Hematopoietic multipotent progenitor cell treated with erythropoietin and hydrocortisone succinate and interleukin-3 and kit ligand, for 17 days (in vitro differentiated cells): ENCODE results near the gene EPB41L4B.
"Not testable (repeated sequence)": the region's sequence is repeated elsewhere in the genome, so short reads cannot be mapped to it uniquely, and the experiment has no call there.

Experiments used
- DNase-seq: peaks from one replicate; pipeline ENCODE4 v3.0.0-alpha.2; 2015; ENCODE audit warnings: low spot score

EPB41L4B gene

DNA sequence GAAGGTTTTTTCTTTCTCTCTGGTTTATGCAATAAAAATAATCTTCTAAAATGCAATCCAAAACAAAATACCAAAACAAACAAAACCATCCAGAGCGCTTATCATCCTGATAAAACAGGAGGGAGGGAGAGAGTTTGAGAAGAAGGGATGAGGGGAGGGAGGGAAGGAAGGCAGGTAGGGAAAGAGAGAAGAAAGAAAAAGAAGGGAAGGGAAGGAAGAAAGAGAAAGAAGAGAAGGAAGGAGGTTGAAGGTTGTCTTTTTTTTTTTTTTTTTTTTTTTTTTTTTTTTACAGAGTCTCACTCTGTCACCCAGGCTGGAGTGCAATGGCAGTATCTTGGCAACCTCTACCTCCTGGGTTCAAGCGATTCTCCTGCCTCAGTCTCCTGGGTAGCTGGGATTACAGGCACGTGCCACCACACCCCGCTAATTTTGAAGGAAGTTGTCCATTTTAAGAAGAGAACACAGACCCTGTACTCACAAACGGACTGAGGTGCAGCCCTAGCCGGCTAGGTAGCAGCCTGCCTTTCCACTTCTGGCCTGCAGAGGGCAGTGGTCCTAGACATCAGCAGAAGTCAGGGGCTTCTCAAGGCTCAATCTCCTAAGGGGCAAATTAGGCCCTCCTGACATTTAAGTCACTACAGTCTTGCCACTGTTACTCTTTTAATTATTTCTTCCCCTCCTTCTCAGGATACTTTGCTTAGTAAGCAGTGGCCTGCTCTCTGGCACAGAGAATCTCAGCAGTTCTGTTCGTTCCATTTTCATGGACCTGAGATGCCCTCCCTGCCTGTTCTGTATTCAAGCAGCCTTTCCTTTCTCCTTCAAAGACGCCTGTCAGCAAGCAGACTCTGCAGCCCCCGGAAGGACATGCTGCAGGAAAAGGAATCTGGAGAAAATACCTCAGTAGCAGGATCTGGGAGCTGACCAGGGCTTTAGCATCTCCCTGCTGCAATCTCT lies 76.4 kb downstream of the EPB41L4B start:
- DNase-seq: peak; percentile 65

DNA sequence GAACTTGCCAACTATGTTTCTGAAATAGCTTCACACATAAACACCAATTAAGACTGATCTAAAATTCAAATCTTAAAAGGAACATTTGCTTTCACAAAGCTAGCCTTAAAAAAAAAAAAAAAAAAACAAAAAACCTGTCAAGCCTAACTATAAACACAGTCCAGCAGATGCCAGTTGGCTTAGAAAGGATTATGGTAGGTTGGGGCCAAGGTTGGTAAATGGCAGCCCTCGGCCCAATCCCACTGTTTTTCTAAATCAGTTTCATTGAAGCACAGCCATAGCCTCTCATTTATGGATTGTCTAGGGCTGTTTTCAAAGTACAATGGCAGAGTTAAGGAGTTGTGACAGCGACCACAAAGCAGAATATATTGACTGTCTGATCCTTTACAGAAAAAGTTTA lies 78.1 kb downstream of the EPB41L4B start:
- no peak for DNase-seq

DNA sequence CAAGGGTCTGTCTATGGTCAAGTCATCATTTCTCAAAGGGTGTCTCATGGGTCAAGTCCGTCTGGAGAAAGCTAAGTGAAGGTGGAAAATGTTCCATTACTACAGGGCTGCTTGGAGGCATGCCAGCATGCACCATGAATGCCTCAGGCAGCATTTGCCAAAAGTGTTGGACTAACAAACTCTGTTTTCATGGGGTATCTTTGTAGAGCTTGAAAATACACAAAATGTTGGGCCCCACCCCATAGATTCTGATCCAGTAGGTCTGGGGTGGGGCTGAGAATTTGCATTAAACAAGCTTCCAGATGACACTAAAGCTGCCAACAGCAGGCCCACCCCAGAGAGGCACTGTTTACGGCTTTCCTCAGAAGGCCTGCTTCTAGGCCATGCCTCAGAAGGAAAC lies 78.8 kb downstream of the EPB41L4B start:
- DNase-seq: no peak

DNA sequence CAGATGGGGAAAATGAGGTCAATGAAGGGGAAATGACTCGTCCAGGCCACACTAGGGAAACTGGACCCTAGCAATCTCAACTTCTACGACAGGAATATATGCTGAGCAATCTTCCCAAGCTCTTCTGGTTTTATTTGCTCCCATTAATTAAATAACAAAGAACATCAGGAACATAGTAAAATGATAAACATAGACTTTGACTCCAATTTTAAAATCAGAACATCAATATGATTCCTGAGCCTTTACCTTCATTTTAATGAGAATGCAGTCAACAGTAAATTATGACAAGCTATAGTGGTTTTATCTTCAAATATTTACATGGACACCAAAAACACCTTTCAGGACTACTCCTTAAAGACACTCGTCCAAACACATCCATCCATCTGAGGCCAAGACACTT lies 79.7 kb downstream of the EPB41L4B start:
- no peak for DNase-seq

DNA sequence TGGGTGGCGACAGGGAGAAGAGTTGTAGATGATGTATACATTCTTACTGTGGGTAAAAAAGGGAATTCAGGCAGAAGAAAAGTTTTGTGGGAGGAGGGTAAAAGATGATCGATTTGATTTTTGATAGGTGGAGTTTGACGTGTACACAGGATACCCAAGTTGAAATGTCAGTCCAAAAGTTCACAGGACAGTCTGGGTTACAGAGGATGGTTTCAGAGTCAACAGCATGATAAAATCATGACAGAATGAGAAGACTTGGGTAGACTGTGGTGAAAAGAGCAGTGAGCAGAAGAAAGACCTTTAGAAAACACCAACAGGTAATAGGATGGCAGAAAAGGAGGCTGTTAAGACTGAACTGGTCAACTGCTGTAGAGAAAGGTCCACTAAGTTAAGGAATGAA lies 81.6 kb downstream of the EPB41L4B start:
- no peak for DNase-seq

DNA sequence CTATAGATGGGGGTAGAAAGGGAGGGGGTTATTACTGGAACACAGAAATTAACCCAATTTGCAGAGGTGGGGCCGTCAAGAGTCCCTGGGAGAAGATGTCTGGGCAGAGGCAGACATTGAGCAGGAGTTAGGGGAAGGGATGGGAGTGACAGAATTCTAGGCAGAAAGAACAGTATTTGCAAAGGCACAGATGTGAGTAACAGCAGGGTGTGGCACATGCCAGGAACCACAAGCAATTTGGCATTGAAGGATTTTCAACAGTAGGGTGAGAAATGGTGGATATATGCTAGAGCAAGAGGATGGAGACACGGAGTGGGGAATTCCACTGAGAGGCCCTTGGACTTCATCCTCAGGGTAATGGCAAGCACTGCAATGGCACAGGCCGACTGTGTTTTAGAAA lies 82.2 kb downstream of the EPB41L4B start:
- no peak for DNase-seq

DNA sequence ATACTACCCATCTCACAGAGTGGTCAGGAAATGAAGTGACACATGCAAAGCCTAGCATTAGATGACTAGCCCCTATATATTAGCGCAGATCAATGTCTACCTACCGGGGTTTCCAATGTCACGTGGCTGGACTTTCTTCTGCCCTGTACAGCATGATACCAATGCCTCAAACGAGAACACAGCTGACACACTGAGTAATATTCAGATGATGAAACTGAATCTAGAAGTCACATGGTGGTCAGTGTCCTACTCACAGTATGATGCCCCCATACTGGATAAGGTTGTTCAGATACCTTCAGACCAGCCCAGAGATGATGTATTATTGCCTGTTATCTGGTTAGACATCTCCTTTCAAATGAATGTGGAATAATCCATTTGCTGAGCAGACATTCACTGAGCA lies 82.7 kb downstream of the EPB41L4B start:
- DNase-seq: no peak

DNA sequence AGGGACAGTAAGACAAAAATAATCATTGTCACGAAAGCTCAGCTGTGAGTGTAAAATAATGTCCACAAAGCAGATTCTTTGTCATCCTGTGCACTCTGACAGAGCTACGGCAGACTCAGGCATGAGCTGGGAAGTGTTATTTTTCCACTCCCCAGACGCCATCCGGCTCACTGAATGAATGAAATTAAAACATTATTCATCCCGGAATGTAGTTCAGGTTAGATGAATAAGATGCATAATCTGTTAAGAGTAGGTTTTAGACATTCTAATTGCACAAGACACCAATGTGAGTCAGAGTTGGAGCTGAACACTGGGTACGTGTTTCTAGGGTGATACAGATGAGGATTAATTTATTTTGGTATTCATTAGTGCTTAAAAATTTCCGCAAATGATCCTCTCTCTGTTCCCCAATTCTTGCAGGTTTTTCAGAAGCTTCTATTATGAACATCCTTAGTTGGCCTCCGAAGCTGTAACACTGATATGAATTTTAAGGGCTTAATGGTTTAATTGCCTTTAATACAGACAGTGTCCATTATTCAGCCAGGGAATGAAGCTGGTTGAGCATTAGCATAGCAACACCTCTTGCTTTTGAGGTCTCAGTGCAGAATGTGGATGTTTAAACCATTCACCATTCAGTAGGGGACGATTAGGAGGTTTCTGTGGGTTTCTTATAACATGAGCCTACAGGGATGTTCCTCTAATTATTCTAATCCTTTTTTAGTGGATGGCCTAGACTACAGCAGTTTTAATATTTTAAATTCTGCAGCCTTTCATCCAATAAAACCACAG lies 88.2 kb downstream of the EPB41L4B start:
- DNase-seq: no peak

DNA sequence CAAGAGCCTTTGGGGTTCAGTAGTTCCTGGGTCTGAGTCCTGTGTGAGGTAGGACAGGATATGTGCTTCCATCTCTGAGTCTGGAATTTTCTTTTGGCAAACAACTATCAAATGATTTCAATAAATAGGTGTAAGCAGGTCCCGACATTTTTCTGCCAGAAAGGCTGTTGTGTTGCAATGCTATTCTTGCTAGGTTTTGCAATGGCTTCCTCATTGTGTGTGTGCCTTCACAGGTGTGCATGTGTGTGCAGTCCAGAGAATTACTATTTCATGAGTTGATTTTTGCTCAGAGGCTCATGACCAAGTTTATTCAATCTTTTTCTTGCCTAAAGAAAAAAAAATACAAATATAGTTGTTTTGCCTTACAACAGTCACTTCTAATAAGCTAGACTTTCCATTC lies 89.3 kb downstream of the EPB41L4B start:
- no peak for DNase-seq

DNA sequence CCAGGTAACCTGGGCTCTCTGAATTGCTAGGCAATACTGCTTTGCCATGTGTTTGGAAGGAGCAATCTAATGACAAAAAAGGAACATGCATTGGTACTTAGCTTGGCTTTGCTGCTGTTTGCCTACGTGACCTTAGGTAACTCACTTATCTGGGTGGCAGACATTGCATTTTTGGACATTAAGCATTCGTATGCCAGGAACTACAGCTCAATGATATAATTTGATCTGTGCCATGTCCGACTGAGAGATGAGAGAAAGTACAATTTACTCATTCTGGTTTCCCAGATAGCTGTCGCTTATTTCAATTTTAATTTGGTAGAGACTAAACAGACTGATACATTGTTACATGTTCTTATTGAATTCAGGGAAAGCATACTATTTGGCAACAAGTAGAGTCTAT lies 90.6 kb downstream of the EPB41L4B start:
- no peak for DNase-seq

DNA sequence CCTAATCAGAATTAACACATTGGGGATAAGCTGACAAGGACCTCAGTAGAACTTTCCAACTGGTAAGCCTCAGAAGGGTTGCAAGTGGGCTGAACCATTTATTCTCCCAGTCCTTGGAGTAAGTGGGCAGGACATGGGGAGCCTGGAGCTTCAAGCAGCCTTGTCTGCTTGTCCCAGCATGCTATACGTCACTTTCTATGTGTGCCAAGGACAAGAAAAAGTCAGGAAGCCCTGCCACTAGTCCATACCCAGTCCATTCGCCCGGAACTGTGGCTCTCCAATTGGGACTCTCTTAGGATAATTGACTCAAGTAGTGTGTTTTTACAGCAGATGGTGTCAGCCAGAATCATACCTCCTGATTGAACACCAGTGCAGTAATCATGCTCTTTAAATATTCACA lies 91.2 kb downstream of the EPB41L4B start:
- no peak for DNase-seq

DNA sequence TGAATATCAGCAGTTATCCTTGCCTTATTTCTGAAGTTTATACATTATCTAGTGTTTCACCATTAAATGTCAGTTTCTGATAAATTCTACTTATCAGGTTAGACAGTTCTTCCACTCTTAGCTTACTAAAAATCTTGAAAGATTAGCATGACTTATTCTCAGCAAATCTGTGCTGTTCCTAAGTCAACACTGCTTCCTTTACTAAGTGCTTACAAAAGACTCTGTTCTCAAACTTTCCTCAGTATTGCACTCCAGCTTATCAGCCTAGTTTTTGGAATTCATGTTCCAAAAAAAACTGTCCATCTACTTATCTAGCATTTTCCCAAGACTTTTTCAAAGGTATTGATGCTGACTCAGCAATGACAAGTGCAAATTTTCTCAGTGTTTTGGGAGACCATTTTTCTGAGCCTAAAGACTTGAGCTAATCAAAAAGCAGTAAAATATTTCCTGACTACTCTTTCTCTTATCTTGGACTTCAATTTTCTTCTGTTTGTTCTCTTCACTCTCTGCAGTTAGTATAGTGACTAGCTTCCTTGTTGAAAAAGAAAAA lies 92.7 kb downstream of the EPB41L4B start:
- no peak for DNase-seq

DNA sequence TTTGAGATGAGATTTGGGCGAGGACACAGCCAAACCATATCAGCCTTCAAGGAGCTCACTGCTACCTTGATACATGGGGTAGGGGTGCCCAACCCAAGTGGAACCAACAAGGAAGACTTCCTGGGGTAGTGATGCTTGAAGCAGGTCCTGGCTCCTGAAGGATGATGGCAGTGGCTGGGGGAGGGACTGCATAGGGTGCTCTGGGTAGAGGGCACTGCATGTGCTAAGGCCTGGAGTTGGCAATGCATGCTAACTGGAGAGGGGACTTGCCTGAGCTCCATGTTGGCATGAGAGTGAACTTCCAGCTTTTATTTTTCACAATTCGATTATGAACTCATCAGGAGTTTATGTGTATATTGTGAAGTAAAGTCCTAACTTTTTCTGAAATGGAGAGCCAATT lies 95.2 kb downstream of the EPB41L4B start:
- no peak for DNase-seq

DNA sequence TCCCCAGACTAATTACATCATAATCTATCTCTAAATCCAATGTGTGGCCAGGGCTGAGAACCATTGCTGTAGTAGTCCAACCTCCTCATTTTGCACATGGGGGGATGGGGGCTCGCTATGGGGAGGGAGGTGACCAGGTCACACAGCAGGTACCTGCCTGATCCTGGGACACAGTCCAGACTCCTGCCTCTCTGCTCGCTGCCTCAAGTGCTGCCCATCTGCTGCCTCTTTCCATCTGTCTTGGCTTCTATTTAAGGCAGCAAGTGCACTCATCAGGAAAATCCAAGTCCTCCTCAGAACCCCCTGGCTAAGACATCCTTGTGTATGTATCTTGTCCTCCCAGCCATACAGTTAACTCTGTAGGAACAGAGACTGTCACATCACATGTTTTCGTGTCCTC lies 96.1 kb downstream of the EPB41L4B start:
- DNase-seq: no peak

DNA sequence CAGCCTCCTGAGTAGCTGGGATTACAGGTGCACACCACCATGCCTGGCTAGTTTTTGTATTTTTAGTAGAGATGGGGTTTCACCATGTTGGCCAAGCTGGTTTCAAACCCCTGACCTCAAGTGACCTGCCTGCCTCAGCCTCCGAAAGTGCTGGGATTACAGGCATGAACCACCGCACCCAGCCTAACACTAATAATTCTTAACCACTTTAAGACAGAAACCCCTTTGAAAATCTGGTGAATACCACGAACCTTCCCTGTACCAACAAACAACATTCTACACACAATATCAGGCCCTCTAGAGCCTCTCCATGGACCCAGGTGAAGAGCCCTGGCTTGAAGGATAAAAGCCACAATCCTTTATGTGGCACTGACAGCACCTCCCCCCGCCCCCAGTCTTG lies 102.6 kb downstream of the EPB41L4B start:
- DNase-seq: not testable (repeated sequence)

DNA sequence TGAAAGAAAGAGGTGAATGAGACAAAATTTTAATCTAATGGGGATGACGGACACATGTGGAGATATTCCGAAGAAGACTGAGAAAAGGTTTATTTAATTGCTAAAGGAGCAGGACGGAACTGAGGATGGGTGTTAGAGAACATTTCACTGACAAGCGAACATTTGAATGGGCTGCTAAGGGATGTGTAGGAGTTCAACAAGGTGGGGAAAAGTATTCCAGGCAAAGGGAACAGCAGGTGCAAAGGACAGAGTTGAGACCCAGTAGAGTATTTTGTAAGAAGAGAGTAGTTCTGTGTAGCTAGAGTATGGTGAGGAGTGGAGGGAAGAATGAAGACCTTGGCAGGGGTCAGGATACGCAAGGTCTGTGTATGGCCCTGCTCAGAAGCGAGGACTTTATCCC lies 106.4 kb downstream of the EPB41L4B start:
- no peak for DNase-seq

DNA sequence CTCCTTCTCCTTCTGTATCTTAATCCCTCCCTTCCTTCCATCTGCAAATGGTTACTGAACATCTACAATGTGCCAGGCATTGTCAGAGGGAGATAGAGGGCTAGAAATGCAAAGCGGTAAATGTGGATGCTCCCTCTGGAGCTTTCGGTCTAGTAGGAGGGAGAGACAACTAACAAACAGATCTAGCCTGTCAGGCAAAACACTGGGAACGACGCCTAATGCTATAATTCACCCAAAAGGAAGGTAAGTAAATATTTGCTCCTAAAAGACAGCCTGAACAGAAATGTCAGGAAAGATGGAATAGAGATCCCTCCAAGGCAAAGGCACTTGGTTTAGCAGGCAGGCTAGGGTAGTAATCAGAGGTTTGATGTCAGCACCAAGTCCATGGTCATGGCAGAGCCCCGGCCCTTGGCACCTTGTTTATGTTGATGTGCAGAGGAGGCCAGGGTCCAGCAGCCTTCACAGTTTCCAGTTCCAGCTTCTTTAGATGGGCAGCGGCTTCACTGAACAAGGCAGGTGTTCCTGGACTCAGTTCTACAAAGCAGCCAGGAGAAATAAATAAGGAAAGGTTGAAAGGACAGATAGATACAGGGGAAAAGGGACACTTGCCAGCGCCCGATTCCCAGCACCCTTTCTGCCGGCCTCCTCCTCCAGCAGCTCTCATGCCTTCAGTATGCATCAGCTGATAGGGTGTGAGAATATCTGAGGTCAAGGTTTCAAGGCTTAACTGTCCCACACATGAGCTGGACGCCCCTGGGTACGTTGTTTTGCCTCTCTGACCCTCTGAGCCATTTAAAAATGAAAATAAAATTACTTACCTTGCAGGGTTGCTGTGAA lies 107.4 kb downstream of the EPB41L4B start:
- DNase-seq: no peak

DNA sequence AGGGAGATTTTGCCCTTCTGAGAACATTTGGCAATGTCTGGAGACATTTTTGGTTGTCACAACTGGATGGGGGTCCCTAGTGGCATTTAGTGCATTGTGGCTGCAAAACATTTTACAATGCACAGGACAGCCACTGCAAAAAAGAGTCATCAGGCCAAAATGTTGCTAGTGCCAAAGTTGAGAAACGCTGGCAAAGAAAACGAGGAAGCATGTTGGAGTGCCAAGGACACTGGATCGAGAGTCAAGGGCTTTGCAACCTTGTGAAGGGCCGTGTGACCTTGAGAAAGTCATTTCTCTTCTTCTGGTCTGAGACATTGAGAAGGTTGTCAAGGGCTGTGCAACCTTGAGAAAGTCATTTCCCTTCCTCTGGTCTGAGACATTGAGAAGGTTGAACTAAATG lies 108.1 kb downstream of the EPB41L4B start:
- no peak for DNase-seq

DNA sequence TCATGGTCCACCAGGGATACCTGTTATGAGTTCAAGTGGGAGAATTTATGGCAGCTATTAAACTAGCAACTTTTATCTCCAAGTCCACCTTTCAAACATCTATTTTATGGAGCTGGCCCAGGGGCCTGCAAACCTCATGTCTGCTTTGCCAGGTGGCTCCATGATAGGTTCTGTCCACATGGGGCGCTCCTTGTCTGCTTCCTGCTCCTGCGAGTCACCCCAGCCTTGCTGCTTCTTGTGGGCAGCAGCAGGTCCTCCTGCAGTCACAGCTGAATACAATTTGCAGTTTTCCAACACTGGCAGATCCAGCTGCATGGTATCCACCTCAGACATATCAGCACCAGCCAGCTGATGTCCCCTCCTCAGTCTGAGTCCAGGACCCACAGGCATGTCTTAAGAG lies 114.2 kb downstream of the EPB41L4B start:
- no peak for DNase-seq

DNA sequence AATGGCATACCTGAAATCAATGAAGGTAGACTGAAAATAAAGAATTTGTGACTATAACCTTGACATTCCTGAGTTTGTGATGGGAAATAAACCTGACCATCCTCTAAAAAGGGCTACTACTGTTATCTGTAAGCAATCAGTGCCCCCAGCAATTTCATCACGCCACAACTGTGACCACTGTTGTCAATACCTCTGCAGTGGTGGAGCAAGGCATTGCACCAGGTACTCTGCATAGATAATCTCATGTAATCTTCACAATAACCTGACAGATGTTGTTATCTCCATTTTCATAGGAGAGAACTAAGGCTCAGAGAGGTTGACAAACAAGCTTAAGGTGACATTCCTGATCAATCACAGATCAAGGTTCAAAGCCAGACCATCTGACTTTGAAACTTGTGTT lies 115.3 kb downstream of the EPB41L4B start:
- DNase-seq: no peak

DNA sequence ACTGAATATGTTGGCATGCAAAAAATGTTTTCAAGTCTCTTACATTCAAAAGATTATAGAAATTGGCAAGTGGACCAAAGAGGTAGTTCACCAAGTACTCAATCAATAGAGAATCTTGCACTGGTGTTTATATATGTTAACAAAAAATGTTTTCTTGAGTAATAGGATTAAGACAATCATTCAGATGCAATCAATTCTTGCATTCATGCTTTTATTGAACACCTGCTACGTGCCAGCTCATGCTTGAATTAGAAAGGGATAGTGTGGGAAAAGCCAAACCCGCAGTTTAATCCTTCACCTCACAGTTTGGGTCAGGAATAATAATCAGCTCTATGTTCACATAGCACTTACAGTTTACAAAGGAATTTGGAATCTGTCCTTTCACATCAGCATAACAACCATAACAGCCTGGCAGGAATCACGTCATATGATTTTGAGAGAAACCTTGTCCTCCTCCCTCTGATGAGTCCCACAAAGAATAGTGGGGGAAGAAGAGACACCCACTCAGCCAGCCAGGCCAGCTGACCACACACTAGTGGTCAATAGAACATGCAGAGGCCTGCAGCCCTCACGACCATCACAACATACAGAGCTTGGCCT lies 117.0 kb downstream of the EPB41L4B start:
- DNase-seq: no peak

DNA sequence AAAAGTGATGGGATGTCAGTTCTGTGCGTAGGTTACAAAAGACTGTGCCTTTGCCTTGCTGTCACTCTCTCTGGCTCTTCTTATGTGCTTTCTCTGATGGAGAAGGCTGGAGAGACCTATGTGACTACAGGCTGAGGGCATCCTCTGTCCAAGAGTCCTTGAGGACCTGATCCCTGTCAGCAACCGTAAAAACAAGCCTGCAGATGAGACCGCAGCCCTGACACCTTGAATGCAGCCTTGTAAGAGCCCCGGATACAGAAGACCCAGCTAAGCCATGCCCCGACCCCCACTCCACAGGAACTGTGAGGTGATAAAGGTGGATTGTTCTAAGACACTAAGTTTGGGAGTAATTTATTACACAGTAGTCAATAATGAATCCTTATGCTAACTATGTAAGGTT lies 121.2 kb downstream of the EPB41L4B start:
- DNase-seq: no peak
